Uterine smooth muscle cell (primary cell): ENCODE results near the gene WDR55. TPM values are rescaled to one million over a fixed set of nuclear protein-coding genes. Genes with fewer than 3 reads are reported as not detected.

Experiments used
- total RNA-seq: library from RNA; depleted of rRNA; stranded (reverse); fragments of >200 nt; gene quantifications from 2 replicates; pipeline ENCODE4 v1.2.3, GENCODE V29; 2014

The WDR55 gene, protein sequence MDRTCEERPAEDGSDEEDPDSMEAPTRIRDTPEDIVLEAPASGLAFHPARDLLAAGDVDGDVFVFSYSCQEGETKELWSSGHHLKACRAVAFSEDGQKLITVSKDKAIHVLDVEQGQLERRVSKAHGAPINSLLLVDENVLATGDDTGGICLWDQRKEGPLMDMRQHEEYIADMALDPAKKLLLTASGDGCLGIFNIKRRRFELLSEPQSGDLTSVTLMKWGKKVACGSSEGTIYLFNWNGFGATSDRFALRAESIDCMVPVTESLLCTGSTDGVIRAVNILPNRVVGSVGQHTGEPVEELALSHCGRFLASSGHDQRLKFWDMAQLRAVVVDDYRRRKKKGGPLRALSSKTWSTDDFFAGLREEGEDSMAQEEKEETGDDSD
- total RNA-seq: 29.4 and 37.5 TPM in 2 replicates

GRCh38 chr5:140664359-140665119, at the start of gene WDR55:
TSS of gene WDR55 (plus strand) at chr5:140664904. CDS start at chr5:140664913, 9 bp downstream.

DNA sequence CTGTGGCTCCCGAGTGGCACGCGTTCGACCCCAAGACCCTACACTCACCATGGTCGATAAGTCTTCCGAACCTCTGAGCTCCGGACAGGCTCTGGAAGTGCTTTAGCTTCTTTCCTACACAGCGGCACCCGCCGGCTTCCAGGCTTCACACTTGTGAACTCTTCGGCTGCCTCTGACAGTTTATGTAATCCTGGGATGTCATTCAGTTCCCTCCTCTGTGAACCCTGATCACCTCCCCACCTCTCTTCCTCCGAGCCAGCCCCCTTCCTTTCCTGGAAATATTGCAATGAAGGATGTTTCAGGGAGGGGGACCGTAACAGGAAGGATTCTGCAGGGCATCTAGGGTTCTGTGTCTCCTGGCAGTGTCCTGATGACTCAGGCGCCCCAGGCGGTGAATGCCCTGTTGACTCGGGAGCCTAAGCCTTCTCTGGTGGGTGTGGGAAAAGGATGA, 31.7 kb upstream of the WDR55 start, which contains the start of gene CD14:
TSS of gene CD14 (minus strand) at position 155 of the 451 bp plus-strand sequence. CDS start at position 51, 104 bp downstream.

DNA sequence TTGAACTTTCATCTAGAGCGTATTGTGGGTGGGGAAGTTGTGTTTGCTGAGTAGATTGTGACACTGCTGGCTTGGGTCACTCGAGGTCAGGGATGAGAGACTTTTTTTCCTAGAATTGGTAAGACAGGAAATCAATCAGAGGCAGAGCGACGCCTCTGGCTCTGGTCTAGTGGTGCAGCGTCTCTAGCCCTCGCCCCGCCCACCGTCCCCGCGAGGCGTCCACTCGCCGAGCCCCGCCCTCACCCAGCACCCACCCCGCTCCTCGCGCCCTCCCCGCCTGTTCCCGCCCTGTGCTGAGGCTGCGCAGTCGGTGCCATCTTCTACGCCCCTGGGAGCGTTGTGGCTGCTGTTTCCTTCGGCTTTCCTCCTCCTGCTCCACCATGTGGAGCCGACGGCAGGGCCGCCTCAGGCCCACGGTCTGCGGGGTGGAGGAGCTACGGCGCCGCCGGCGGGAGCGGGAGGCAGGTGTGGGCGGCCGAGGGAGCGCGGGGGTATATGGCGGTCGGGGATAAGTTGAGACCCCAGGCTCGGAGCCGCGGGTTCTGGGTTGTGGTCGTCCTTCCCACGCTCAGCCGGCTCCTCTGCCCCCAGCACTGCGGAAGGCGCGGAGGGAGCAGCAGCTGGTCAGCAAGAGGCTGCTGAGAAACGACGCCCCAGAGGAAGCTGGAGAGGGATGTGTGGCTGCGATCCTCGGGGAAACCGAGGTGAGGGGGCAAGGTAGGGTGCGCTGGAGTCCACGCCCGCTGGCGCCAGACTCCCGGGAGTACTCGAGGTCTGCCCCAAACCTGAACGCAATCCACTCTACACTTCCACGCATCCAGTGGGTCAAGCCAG, 25.3 kb upstream of the WDR55 start, which contains the start of gene TMCO6:
TSS of gene TMCO6 (plus strand) at position 304 of the 834 bp plus-strand sequence. CDS start at position 381, 77 bp downstream.

DNA sequence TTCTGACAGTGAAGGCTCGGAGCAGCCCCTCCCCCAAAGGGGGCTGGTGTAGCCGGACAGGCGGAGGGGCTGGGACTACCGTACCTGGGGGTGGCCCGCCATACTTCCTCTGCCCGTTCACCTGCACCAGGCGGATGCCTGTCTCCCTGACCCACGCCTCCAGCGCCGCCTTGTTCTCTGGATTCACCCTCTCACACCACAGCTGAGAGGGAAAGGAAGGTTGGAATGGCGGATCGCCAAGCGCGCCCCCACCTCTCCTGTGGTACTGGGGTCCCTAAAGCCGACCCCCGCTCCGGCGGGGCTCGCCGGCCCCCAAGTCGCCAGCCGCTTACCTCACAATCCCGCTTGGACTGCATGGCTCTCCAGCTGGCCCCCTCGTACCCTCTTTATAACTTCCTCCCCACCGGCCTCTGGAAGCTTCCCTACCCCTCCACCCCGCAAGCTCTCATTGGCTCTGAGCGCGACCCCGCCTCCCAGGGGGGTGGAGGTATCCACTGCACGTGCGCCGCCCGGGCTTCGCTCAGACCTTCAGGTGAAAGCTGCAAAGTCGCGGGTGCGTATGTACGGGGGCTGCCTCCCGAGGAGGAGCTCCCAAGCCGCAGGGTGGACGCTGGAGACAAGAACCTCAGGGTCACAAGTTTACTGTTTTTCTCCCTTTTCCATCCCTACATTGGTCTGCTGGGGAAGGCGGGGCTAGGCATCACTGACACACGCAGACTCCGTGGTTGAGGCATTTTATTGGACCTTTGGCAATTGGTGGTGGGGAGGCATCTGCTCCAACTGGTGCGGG, 8.7 kb downstream of the WDR55 start, which contains the start of gene DND1:
TSS of gene DND1 (minus strand) at position 390 of the 790 bp plus-strand sequence. CDS start at position 356, 34 bp downstream.

GRCh38 chr5:140690941-140691924, 26.5 kb downstream of the WDR55 start, which contains the start of the genes HARS1 and HARS2:
TSS of gene HARS1 (minus strand) at chr5:140691370. CDS start at chr5:140691304, 66 bp downstream.
TSS of gene HARS2 (plus strand) at chr5:140691455. CDS start at chr5:140691649, 194 bp downstream.

GRCh38 chr5:140700177-140701144, 35.8 kb downstream of the WDR55 start, which contains the start of gene ZMAT2:
TSS of gene ZMAT2 (plus strand) at chr5:140700447. CDS start at chr5:140700461, 14 bp downstream.

Other genes with a start within 250 kb of the WDR55 start
- gene EIF4EBP3, start 117.2 kb upstream of the WDR55 start, total RNA-seq: 0.77 and 1.1 TPM in 2 replicates
- gene SRA1, start 107.4 kb upstream of the WDR55 start, total RNA-seq: 43.1 and 49.1 TPM in 2 replicates
- 17.2 and 26.0 TPM in 2 replicates for gene APBB3, start 100.3 kb upstream of the WDR55 start, total RNA-seq
- 15.0 and 21.6 TPM in 2 replicates for gene SLC35A4, start 100.1 kb upstream of the WDR55 start, total RNA-seq
- gene CD14, start 31.7 kb upstream of the WDR55 start, total RNA-seq: 0.11 and 0.25 TPM in 2 replicates
- gene TMCO6, start 25.5 kb upstream of the WDR55 start, total RNA-seq: 9.8 and 12.1 TPM in 2 replicates
- 22.8 and 31.7 TPM in 2 replicates for gene NDUFA2, start 17.3 kb upstream of the WDR55 start, total RNA-seq
- 101 and 140 TPM in 2 replicates for gene IK, start 17.1 kb upstream of the WDR55 start, total RNA-seq
- gene DND1, start 8.7 kb downstream of the WDR55 start, total RNA-seq: 0.12 and 0.33 TPM in 2 replicates
- gene HARS1, start 26.5 kb downstream of the WDR55 start, total RNA-seq: 70.7 and 107 TPM in 2 replicates
- 38.0 and 38.8 TPM in 2 replicates for gene HARS2, start 26.6 kb downstream of the WDR55 start, total RNA-seq
- 60.6 and 61.1 TPM in 2 replicates for gene ZMAT2, start 35.5 kb downstream of the WDR55 start, total RNA-seq
- under 0.01 TPM in 2 replicates for gene PCDHA1, start 121.2 kb downstream of the WDR55 start, total RNA-seq
- under 0.01 and 0.11 TPM in 2 replicates for gene PCDHA2, start 129.9 kb downstream of the WDR55 start, total RNA-seq
- under 0.01 and 0.25 TPM in 2 replicates for gene PCDHA3, start 136.2 kb downstream of the WDR55 start, total RNA-seq
- gene PCDHA4, start 142.2 kb downstream of the WDR55 start, total RNA-seq: 0.11 and 0.62 TPM in 2 replicates
- 0.11 and 0.12 TPM in 2 replicates for gene PCDHA5, start 156.7 kb downstream of the WDR55 start, total RNA-seq
- gene PCDHA6, start 163.1 kb downstream of the WDR55 start, total RNA-seq: 0.77 and 1.4 TPM in 2 replicates
- 0.22 and 0.87 TPM in 2 replicates for gene PCDHA7, start 169.4 kb downstream of the WDR55 start, total RNA-seq
- 0.11 and 0.12 TPM in 2 replicates for gene PCDHA8, start 176.3 kb downstream of the WDR55 start, total RNA-seq
- gene PCDHA9, start 183.5 kb downstream of the WDR55 start, total RNA-seq: 0.11 and 0.12 TPM in 2 replicates
- 0.33 and 0.37 TPM in 2 replicates for gene PCDHA10, start 191.0 kb downstream of the WDR55 start, total RNA-seq
- 0.22 and 0.50 TPM in 2 replicates for gene PCDHA11, start 204.1 kb downstream of the WDR55 start, total RNA-seq
- gene PCDHA12, start 210.4 kb downstream of the WDR55 start, total RNA-seq: 0.11 and 0.12 TPM in 2 replicates
- gene PCDHA13, start 217.2 kb downstream of the WDR55 start, total RNA-seq: under 0.01 and 0.25 TPM in 2 replicates